ENCODE results near the gene CTLA4. TPM values are rescaled to one million over a fixed set of nuclear protein-coding genes. Genes with fewer than 3 reads are reported as not detected.

The CTLA4 gene
- total and polyA plus RNA-seq, 12 donors, result 0.13 to 1.6 (median 0.61) TPM; not detected in 4

GRCh38 chr2:203908066-203908796, 40.7 kb downstream of the CTLA4 start:
- H3K27ac ChIP-seq, result peak overlapping the region in 7 of 10 donors; percentile 20 to 86 (median 50)
- intact Hi-C loops (cut with DNase I), result loop anchor here in 9 of 10 donors (2.0 to 10.0 kb wide), 7 partner anchors 91 to 426 kb away; no protein-coding TSS in a partner anchor
- peaks cover 3 to 25% (median 7%) of the 10 kb centered on the region in 9 donors for H3K4me1 ChIP-seq
- ATAC-seq (peak in 3 of 8 donors; percentile 34 to 40 (median 34)), DNase-seq (no peak)
- WGBS, 2 donors, result 83% methylated on average over 6 of the region's 6 CpGs
- H3K27me3 ChIP-seq, result no peaks in the 10 kb centered on the region
- TF ChIP-seq, protein P1, sequence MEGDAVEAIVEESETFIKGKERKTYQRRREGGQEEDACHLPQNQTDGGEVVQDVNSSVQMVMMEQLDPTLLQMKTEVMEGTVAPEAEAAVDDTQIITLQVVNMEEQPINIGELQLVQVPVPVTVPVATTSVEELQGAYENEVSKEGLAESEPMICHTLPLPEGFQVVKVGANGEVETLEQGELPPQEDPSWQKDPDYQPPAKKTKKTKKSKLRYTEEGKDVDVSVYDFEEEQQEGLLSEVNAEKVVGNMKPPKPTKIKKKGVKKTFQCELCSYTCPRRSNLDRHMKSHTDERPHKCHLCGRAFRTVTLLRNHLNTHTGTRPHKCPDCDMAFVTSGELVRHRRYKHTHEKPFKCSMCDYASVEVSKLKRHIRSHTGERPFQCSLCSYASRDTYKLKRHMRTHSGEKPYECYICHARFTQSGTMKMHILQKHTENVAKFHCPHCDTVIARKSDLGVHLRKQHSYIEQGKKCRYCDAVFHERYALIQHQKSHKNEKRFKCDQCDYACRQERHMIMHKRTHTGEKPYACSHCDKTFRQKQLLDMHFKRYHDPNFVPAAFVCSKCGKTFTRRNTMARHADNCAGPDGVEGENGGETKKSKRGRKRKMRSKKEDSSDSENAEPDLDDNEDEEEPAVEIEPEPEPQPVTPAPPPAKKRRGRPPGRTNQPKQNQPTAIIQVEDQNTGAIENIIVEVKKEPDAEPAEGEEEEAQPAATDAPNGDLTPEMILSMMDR (IDR thresholded peaks at IDR 0.05), result no peak
- no peaks in the 10 kb centered on the region for H3K36me3 ChIP-seq
- H3K9me3 ChIP-seq, result peaks cover 0 to 8% (median 0%) of the 10 kb centered on the region in 11 donors
- H3K4me3 ChIP-seq, result no peak overlapping the region

GRCh38 chr2:203908797-203909185, 41.2 kb downstream of the CTLA4 start:
- intact Hi-C loops (cut with DNase I), result loop anchor here in 9 of 10 donors (2.0 to 10.0 kb wide), 7 partner anchors 91 to 426 kb away; no protein-coding TSS in a partner anchor
- peak overlapping the region in 1 of 10 donors; percentile 48 for H3K4me3 ChIP-seq
- 27 to 40% methylated on average over 3 of the region's 3 CpGs for WGBS, 2 donors

GRCh38 chr2:203909261-203909967, 41.8 kb downstream of the CTLA4 start:
- ATAC-seq, result peak; percentile 82 to 94 (median 86)
- intact Hi-C loops (cut with DNase I), result loop anchor here in 9 of 10 donors (2.0 to 10.0 kb wide), 7 partner anchors 92 to 427 kb away; no protein-coding TSS in a partner anchor
- H3K27ac ChIP-seq, result peak overlapping the region in 6 of 10 donors; percentile 20 to 86 (median 48)

More at GRCh38 chr2:203908797-203909185, 41.2 kb downstream of the CTLA4 start:
- Histone ChIP-seq H3K27me3 (no peaks in the 10 kb centered on the region), H3K9me3 (peaks cover 0 to 3% (median 0%) of the 10 kb centered on the region in 11 donors), H3K4me1 (peaks cover 3 to 25% (median 7%) of the 10 kb centered on the region in 9 donors), H3K27ac (peak overlapping the region in 7 of 10 donors; percentile 20 to 86 (median 50)), H3K36me3 (no peaks in the 10 kb centered on the region)
- ATAC-seq (peak in 7 of 8 donors; percentile 17 to 53 (median 36)), DNase-seq (no peak)
- TF ChIP-seq, protein P1 (IDR thresholded peaks at IDR 0.05), result no peak

More at GRCh38 chr2:203909261-203909967, 41.8 kb downstream of the CTLA4 start:
- WGBS, 2 donors, result 12 to 29% methylated on average over 8 of the region's 8 CpGs
- no peaks in the 10 kb centered on the region for H3K36me3 ChIP-seq
- H3K4me1 ChIP-seq, result peaks cover 3 to 28% (median 7%) of the 10 kb centered on the region in 9 donors
- DNase-seq, result peak in 1 of 2 donors; percentile 63
- no peaks in the 10 kb centered on the region for H3K27me3 ChIP-seq
- H3K9me3 ChIP-seq, result no peaks in the 10 kb centered on the region
- TF ChIP-seq, protein P1 (IDR thresholded peaks at IDR 0.05), result peak; percentile 50 to 89 (median 82)
- H3K4me3 ChIP-seq, result peak overlapping the region in 7 of 10 donors; percentile 19 to 48 (median 35)

Data from heart right ventricle (tissue), 16 donors.